Measurements from ENCODE around the gene A3GALT2.
"Not testable (repeated sequence)": the region's sequence is repeated elsewhere in the genome, so short reads cannot be mapped to it uniquely, and the experiment has no call there.

The A3GALT2 gene

DNA sequence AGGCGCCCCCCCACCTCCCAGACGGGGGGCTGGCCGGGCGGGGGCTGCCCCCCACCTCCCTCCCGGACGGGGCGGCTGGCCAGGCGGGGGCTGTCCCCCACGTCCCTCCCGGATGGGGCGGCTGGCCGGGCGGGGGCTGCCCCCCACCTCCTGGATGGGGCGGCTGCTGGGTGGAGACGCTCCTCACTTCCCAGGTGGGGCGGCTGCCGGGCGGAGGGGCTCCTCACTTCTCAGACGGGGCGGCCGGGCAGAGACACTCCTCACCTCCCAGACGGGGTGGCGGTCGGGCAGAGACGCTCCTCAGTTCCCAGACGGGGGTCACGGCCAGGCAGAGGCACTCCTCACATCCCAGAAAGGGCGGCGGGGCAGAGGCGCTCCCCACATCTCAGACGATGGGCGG is 11.5 kb downstream of the A3GALT2 start:
- not testable (repeated sequence) for DNase-seq

GRCh38 chr1:33307494-33307864 is 13.4 kb downstream of the A3GALT2 start:
- no peak for DNase-seq

- peak in 1 of 2 experiments; percentile 36 for DNase-seq
Measured at GRCh38 chr1:33306653-33307493, 14.0 kb downstream of the A3GALT2 start.

GRCh38 chr1:33305816-33306652 is 14.9 kb downstream of the A3GALT2 start:
- DNase-seq: no peak

DNA sequence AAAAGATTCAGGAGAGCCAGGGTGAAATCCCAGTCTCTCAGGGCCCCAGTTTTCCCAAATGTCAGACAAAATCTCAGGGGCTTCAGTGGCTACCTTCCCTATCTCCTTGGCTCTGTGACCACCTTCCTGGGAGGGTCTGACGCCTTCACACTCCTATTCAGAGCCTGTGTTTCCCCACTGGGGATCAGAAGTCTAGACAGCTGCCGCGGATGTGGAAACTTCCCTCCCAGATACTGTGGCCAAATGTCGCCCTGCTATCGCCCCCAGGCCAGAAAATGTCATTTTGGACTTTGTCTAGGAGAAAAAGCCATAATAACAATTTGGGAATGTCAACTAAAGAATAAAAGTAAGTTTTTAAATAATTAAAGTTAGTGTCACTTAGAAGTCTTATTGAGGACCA is 15.9 kb downstream of the A3GALT2 start:
- DNase-seq: no peak

DNA sequence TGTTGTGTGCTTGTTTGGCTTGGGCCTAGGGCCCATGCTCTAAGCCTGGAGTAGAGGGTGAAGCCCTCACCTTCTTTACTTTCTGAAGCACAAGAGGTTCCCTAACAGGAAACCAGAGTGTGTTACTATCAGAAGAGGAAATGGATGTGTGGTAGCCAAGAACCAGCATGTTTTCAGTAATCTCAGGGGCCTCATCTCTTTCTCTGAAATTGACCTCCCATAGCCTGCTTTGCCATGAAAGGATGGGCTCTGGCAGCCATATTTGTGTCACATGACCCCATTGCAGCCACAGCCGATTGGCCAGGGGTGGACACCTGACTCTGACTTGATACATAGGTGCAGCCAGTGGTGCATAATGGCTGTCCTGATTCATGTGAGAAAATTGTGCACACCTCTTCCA is 18.6 kb downstream of the A3GALT2 start:
- DNase-seq: peak in 1 of 2 experiments; percentile 36

GRCh38 chr1:33301273-33301984 is 19.5 kb downstream of the A3GALT2 start:
- DNase-seq: no peak

DNA sequence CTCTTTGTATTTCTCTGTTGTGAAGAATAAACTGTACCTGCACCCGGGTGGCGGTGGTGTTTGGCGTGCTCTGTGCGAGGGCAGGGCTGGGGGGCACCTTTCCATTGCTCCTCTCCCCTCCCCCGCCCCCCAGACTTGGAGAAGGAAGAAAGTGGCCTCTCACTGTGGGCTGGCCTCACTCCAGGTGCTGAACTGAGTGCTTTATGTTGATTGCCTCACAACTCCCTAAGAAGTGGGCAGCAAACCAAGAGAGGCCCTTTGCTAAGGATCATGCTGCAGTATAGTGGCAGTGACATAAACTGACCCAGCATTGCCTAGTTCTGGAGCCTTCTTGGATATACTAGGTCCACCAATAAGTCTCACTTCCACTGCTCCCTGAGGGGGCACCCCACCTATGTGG is 20.2 kb downstream of the A3GALT2 start:
- no peak for DNase-seq

- DNase-seq: no peak
Measured at GRCh38 chr1:33299461-33300155, 21.3 kb downstream of the A3GALT2 start.

GRCh38 chr1:33298623-33299277 is 22.1 kb downstream of the A3GALT2 start:
- DNase-seq: peak; percentile 74 to 79

GRCh38 chr1:33297911-33298622 is 22.8 kb downstream of the A3GALT2 start:
- no peak for DNase-seq

- no peak for DNase-seq
Measured at GRCh38 chr1:33296824-33297223, 24.1 kb downstream of the A3GALT2 start.

DNA sequence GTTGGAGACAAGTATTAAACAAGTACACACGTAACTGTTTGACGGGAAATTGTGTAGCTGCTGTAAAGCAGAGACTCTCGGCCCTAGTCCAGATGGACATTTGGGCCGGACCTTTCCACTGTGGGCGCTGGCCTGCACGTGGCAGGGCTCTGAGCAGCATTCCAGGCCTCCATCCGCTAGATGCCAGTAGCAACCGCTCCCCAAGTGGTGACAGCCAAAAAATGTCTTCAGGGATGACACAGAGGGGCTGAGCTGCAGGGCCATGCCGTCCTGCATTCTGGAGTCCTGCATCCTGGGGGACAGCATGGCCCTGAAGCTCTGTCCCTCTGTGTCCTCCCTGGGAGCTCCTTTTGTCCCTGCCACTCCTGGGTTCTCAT is 24.8 kb downstream of the A3GALT2 start:
- no peak for DNase-seq

GRCh38 chr1:33295450-33296081 is 25.3 kb downstream of the A3GALT2 start:
- DNase-seq: peak; percentile 94

DNA sequence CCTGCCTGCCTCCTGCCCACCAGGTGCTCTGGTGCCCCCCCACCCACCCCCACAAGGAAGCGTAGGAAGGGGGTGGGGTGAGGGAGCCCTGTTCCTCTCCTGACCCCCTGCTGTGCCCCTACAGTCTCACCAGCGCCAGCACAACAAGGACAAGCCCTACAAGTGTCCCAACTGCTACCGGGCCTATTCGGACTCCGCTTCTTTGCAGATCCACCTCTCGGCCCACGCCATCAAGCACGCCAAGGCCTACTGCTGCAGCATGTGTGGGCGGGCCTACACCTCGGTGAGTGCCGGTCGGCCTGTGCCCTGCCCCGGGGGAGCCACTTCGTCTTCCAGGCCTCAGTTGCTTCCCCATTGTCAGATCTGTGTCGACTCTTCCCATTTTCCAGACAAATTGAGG is 25.9 kb downstream of the A3GALT2 start:
- no peak for DNase-seq

DNA sequence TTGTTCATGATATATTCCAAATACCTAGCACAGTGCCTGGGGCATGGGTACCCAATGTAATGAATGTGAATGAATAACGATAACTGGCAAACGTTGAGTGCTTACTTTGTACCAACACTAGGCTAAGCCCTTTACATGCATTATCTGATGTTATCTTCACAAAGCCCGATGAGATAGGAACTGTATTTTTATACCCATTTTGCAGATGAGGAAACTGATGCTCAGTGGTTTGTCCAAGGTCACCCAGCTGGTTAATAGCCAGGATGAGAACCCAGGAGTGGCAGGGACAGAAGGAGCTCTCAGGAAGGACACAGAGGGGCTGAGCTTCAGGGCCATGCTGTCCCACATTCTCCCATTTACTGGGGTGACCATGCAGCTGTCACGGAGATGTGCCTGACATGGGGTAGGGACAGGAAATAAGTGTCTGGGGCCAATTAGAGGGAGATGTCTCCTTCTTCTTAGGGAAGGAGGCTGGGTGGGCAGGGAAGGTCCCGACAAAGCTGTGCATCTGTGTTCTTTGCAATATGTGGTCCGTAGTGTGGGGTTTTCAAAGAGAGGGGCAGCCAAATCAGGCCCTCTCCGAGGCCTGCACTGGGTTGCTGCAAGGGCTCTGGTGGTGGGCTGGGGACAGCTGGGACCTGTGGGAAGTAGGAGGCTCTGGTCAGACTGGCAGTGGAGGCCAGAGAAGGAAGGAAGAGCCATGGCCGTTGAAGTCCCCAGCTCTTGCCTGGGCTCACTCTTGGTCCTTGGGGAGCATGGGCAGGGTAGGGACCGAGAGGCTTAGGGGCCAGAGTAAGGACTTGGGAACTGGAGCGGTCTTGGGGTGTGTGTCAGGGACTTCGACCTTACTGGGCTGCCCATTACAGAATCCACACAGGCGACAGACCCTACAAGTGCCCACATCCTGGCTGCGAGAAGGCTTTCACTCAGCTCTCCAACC is 26.6 kb downstream of the A3GALT2 start:
- DNase-seq: no peak

GRCh38 chr1:33292726-33293340 is 28.1 kb downstream of the A3GALT2 start:
- no peak for DNase-seq

DNA sequence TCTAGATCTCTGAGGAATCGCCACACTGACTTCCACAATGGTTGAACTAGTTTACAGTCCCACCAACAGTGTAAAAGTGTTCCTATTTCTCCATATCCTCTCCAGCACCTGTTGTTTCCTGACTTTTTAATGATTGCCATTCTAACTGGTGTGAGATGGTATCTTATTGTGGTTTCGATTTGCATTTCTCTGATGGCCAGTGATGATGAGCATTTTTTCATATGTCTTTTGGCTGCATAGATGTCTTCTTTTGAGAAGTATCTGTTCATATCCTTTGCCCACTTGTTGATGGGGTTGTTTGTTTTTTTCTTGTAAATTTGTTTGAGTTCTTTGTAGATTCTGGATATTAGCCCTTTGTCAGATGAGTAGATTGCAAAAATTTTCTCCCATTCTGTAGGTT is 30.3 kb downstream of the A3GALT2 start:
- not testable (repeated sequence) for DNase-seq

- no peak for DNase-seq
Measured at GRCh38 chr1:33289858-33290154, 31.1 kb downstream of the A3GALT2 start.

Measured in activated T-cell treated with anti-CD3 and anti-CD28 coated beads, Interleukin-2, amount 50 U/mL, for 48 hours (primary cell).